ENCODE results near the gene ERCC1.

The ERCC1 gene

GRCh38 chr19:45404557-45405434 lies 18.9 kb downstream of the ERCC1 start, which contains the start of gene PPP1R13L:
TSS of gene PPP1R13L (minus strand) at chr19:45405069. CDS start at chr19:45398318, 6,751 bp downstream.
- peak; percentile 78 for DNase-seq

DNA sequence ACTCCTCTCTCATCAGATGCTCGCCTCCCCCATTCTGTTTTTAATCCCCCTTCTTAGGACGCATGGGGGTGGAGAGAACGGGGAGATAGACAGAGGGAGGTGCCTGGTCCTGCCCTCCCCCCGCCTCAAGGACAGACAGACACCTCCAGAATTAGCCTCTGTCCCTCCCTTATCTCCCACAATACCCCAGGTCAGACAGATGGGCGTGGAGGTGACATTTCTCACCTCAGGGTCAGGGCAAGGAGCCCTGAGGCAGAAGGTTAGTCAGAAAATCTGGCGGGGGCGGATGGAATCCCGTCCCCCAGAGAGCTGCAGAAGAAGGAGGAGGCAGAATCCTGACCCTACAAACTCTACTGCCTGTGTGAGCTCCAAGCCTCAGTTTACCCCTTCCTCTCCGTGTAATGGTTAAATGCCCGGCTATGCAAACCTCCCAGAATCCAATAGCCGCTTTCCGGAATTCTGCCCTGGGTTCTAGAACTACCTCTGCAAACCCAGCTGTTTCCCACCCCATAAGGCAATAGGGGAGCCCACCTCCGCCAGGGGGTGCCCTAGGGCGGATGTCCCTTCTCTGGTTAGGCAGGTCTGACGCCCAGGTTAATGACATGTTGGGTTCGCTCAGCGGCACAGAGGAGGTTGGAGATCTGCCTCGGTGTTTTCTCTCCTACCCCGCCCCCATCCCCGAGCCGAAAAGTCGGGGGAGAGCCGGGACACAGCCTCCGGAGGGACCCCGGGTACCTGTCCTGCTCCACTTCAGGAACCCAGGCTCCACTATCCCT lies 19.7 kb downstream of the ERCC1 start:
- peak; percentile 47 for DNase-seq

- no peak for DNase-seq
Observed at GRCh38 chr19:45403272-45403671, 20.4 kb downstream of the ERCC1 start.

DNA sequence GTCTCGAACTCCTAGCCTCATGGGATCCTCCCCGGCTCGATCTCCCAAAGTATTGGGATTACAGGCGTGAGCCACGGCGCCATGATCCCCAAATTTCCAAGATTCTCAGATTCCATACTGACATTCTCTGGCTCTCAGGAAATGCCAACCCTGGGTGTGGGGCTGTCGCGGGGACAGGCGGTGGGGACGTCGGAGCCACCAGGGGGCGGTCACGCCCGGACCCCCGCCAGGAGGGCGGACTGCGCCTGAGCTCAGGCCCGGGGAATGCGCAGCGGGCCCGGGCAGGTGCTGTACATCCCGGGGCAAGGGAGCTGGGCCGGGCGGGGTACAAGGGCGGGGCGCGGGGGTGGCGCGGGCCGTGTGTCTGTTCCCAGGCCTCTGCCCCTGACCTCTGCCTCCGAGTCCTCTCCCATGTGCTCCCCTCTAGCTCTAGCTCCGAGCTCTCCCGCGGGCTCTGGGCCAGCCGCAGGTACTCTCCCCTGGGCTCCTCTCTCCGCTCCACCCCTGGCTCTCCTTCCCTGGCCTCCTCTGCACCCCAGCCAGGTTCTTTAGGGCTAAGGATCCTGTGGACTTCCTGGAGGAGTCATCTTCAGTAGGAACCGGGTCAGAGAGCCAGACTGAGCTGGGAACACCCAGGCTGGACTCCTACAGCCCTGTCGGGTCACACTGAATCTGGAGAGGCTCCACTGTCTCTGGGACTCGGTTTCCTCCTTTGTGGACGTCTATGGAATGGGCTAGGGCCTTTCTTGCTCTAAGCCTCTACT lies 21.2 kb downstream of the ERCC1 start:
- peak; percentile 59 for DNase-seq

DNA sequence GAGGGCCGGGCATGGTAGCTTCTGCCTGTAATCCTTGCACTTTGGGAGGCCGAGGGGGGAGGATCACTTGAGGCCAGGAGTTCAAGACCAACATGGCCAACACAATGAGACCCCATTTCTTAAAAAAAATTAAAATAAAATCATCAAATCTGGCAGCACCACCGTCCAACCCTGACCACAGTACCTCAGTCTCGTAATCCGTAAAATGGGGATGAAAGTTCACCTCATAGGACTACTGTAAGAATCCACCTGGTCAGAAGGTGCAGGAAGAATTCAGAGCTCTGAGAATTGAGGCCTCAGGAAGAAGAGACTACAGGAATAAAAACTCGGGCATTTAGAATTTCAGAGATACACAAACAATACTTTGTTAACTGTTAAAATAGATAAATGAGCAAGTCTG lies 21.9 kb downstream of the ERCC1 start:
- no peak for DNase-seq

DNA sequence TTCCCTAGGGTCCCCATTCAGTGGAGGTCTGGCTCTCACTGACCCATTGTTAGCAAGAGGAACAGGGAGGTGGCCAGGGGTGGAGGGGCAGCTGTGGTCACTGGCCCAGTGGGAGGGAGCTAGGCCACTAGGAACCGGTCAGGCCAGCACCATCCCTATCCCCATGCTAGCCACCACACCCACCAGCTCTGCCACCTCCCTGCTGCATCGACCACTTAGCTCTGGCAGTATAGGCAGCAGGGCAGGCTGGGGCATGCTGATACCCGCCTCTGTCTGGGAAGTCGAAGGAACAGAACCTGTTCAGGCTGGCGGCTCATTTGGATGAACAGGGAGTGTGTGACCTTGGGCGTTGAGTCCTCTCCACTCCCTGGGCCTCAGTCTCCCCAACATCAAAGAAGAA lies 23.5 kb downstream of the ERCC1 start:
- DNase-seq = no peak

DNA sequence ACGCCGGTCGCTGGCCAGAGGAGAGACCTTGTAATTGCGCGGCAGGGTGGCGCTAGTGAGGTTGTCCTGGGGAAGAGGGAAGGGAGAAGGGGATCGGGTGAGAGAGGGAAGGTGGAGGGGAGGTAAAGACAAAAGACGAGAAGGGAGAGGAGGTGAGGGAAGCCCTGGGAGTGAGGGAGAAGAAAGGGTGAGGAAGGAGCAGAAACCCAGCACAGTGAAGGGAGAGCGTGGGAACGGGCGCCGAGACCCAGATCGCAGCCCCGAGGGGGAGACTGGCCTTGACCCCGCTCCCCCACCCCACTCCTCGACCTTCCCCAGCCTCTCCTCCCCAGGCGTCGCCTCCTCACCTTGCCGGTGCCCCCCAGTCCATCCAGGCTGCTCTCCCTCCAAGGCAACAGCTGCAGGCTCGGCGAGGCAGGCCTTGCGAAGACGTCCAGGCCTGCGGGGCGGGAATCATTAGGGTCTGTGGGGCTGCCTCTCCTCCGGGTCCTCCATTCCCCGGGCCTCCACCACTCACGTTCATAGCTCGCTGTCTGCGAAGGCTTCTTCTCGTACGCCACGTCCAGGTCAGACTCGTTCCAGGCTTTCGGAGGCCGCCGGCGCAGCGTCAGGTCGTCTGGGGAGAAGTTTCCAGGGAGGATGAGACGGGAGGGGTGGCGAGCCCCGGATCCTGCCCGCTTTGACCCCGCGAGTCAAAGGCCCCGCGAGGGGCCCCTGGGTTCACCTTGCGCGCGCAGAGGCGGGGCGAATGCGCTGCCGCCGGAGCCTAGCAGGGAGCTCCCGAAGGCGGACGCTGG lies 27.7 kb downstream of the ERCC1 start:
- no peak for DNase-seq

DNA sequence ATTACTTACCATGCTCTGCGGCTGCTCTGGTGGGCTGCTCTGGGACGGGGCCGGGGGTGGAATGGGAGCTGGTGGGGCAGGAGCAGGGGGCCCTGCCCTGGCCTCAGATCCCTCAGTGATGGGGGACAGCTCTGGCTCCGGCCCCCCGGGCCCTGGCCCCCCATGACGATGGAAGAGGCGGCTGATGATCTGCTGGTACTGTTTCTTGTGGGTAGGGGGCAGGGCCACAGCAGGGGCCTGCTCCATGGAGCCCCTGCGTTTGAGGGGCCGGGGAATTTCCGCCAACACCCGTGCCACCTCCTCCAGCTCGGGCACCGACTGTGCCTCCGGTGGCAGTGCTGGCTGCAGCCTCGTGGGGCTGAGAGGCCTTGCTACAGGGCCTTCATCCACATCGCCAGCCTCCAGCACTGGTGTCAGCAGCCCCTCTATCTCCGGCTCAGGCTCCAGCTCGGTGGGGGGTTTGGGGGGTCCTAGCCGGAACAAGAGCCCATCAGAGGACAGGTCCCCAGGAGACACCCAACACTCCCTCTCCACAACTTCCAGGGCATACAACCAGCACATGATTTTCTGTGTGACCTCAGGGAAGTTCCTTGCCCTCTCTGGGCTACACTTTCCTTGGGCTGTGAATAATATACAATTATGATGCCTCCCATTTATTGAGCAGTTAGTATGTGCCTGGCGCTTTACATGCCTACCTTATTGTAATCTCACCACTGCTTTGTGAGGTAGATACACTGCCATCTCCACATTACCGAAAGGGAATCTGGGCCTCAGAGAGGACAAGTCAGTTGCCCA lies 31.6 kb downstream of the ERCC1 start:
- no peak for DNase-seq

DNA sequence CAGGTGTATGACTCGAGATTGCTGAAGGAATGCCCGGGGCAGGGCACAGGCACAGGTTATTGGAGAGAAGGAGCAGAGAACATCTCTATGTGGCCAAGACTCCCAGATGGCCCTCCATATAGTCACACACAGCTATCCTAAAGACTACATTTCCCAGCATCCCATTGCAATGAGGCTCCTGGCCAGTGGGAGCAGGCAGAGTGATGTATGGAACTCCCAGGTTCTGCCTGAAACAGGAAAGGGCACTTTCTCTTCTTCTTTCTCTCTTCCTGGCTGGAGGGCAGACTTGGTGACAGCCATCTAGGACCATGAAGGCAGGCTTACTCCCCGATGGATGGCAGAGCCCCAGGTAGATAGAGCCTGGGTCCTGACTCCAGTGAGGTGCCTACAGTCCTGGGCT lies 32.4 kb downstream of the ERCC1 start:
- no peak for DNase-seq

GRCh38 chr19:45385392-45386221 lies 38.1 kb downstream of the ERCC1 start:
- DNase-seq = no peak

DNA sequence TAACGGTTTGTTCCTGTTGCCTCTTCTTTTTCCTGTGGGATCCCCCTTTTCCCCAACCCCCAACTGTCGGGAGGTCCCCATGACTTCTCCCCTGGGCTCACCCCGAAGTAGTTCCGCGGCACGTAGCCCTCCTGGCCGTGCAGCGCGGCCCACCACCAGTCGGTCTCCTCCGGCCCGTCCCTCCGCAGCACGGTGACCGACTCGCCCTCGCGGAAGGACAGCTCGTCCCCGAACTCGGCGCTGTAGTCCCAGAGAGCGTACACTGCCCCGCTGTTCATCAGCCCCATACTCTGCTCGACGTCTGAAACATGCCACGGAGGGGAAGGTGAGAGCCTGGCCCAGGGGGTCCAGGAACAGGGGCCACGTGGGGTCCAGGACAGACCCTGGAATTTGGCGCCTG lies 41.3 kb downstream of the ERCC1 start:
- DNase-seq = no peak

DNA sequence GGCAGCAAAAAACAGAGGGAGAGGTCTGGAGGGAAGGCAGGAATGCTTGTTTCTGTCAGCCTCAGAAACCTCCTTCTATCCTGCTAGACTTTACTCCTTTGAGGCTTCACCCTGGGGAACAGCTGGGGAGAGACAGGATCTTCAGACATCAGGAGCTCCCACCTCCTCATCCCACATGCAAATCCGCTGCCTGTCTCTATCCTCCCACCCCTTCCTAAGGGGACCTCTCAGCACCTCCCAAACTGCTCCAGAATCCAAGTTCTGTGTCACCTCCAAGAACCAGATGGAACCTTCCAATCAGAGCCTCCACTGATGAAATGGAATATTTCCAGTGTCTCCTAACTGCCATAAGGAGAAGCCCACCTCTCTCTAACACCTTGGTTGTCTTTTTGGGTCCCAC lies 43.6 kb downstream of the ERCC1 start:
- no peak for DNase-seq

DNA sequence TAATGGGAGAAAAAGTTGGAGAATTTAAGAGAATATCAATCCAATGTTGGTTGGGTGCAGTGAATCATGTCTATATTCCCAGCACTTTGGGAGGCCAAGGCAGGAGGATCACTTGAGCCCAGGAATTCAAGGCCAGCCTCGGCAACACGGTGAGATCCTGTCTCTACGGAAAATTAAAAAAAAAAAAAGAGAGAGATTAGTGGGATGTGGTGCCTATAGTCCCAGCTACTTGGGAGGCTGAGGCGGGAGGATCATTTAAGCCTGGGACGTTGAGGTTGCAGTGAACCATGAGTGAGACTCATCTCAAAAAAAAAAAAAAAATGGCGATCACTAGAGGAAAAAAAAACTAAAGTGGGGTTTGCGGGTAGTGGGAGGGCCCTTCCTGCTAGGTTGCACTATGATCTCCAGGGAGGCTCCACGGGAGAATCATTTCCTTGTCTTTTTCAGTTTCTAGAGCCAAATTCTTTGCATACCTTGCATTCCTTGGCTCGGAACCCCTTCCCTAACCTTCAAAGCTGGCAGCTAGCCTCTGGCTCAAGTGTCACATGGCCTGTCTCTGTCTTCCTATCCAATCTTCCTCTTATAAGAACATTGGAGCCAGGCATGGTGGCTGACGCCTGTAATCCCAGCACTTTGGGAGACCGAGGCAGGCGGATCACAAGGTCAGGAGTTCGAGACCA lies 47.5 kb downstream of the ERCC1 start:
- peak; percentile 99 for DNase-seq

DNA sequence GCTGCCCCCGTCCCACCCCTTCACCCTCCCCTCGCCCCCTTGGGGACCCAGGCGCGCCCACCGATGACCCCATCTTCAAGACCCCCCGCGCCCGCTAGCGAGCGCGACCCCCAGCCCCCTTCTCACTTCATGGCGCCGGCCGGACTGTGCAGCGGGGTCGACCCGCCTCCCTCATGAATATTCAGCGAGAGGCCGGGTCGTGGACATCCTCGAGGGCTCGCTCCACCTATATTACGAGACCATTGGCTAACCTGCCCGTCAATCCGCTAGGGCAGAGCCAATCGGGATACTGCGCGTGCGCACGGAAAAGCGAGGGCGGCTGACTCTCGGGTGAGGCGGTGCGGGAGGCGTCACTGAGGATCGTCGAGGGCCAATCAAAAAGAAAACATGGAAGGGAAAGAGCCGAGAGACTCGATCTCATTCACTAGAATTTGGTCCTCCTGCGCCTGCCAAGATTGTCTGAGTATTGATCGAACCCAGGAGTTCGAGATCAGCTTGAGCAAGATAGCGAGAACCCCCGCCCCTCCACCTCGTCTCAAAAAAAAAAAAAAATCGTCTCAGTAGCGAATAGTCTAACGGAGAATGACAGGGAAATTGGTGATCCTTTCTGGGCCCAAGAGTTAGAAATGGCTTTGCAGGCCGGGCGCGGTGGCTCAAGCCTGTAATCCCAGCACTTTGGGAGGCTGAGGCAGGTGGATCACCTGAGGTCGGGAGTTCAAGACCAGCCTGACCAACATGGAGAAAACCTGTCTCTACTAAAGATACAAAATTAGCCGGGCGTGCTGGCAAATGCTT lies 53.1 kb downstream of the ERCC1 start, which contains the start of gene ERCC2:
Gene ERCC2 (minus strand): TSS at position 164 of the 795 bp plus-strand sequence. CDS start 33 bp downstream, at position 131.
- peak; percentile 100 for DNase-seq

DNA sequence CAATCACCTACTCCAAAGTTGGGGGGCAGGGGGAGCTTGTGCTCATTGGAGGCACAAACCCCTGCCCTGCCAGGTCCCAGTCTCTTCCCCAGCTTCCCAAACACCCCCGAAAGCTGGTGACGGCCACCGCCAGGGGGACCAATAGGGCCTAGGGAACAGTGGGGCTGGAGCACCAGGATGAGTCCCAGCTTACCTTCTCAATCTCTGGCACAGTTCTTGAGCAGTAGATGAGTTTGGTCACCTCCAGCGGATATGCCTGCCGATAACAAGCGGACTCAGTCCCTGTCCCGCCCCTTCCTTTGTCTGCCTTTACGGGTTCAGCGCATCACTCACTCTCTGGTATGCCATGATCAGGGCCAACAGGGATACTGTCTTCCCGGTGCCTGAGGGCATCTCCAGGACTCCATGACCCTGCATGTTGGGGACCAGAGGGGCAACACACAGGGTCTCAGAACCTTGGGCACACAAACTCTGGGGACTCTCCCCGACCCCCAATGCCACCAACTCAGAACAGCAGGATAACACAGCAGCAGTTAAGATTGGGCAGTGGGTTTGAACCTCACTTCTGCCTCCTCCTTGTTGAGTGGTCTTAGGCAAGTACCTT lies 54.9 kb downstream of the ERCC1 start:
- DNase-seq = no peak

GRCh38 chr19:45368127-45368526 lies 55.6 kb downstream of the ERCC1 start:
- no peak for DNase-seq

- no peak for DNase-seq
Observed at GRCh38 chr19:45364696-45365095, 59.0 kb downstream of the ERCC1 start.

DNA sequence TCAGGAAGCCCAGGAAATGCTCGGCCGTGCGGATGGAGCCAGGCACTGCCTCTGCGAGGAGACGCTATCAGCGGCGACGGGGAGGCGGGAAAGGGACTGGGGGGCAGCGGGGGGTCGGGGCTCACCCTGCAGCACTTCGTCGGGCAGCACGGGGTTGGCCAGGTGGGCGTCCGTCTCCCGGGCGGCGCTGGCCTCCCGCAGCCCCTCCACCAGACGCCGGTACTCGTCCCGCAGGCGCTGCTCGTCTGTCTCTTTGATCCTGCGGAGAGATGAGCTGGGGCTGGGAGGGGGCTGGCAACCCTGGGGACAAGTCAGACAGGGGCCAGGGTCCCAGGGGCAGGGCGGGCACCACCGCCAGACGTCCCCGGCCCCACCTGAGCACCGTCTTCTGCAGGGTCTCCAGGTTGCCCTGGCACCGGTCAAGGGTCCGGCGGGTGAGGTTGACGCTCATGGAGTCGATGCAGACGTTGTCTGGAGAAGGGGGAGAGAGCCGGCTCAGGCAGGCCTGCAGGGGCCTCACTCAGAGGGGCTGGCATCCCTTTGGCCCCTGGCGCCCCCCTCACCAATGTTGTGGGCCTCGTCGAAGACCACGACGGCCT lies 59.8 kb downstream of the ERCC1 start:
- DNase-seq = no peak

Data from fibroblast of skin of right quadriceps (primary cell).